HPDE6-E6E7 (cell line): ENCODE results near the gene CCT6B.

Source experiments
- DNase-seq: peaks from one replicate; pipeline ENCODE4 v3.0.0; 2011; ENCODE audit warnings: missing footprints; ENCODE audit errors: extremely low spot score

The CCT6B gene

DNA sequence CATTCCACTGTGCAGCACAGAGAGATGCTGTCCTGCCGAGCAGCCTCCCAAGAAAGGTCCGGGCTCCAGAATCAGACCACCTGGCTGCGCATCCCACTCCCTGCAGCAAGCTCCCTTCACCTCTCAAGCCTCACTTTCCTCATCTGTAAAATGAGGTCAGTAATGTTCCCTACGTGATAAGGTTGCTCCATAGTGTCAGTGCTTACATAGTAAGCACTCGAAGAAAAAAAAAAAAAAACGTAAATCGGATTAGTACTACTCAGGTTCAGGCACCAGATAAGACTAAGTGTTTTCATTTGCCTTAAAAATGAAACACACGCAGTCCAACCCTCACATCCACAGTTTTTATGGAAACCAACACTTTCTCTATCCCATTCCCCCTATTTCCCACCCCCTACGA is 76.7 kb downstream of the CCT6B start:
- no peak for DNase-seq

DNA sequence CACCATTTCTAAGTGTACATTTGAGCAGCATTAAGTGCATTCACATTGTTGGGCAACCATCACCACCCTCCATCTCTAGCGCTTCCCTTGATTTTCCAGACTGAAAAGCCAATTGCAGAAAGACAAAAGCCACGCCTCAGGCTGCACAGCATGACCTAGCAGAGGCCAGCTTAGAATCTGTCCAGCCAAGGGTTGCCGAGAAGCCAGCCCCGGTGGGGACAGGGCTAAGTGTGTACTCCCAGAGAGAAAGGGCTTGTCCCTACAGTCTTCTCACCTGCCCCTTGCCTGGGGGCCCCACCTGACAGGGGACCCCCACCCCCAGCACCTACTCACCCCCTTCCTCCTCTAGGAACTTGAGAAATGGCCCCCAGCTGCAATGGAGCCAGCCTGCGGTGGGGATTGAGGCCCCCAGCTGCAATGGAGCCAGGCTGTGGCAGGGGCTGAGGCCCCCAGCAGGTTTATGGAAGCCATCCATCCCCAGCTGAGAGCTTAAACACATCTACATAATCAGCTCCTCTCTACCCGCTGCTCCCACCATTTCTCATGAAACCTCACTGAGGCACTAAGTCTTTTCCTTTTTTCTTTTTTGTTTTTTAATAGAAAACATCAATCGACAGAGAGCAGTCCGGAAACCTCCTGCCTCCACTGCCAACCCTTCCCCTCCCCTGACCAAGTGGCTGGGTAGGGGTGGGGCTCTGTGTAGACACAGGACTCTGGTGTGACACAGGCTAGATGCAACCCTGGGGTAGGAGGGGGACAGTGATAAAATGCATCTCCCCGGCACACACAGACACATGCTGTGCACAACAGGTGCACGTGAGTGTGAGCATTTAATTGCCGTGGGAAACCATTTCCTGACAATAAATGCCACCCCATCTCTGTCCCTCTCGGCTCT is 77.9 kb downstream of the CCT6B start:
- no peak for DNase-seq

DNA sequence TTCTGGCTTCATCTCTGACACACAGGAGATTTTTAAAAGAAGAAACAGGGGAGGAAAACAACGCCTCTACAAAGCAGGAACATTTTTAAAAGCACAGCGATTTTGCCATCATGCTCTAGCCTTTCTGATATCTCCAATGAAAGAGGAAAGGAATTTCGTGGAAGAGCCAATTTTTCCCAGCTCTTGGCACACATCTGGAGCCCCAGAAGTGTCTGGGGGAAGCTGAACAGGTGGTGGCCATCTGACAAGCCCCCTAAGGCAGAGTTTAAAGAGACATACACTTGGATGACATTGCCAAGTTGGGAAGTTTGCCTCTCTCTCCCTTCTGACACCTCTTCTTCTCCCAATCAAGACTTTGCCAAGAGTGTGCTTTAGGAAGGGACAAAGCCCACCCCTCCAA is 82.1 kb downstream of the CCT6B start:
- no peak for DNase-seq
